ENCODE results near the gene CR1L.
"Not testable (repeated sequence)": the region's sequence is repeated elsewhere in the genome, so short reads cannot be mapped to it uniquely, and the experiment has no call there.

CR1L gene

GRCh38 chr1:207646944-207647579, 2.1 kb downstream of the CR1L start:
- DNase-seq: no peak

GRCh38 chr1:207647671-207648333, 2.9 kb downstream of the CR1L start:
- DNase-seq: no peak

GRCh38 chr1:207648334-207649209, 3.6 kb downstream of the CR1L start:
- no peak for DNase-seq

- no peak for DNase-seq
These were observed 4.3 kb downstream of the CR1L start for GRCh38 chr1:207649210-207649753.

- DNase-seq: no peak
These were observed 5.1 kb downstream of the CR1L start for GRCh38 chr1:207649865-207650580.

GRCh38 chr1:207651583-207651982, 6.7 kb downstream of the CR1L start:
- DNase-seq: no peak

- no peak for DNase-seq
These were observed 9.4 kb downstream of the CR1L start for GRCh38 chr1:207654320-207654719.

GRCh38 chr1:207658408-207658807, 13.5 kb downstream of the CR1L start:
- DNase-seq: no peak

- no peak for DNase-seq
These were observed 14.1 kb downstream of the CR1L start for GRCh38 chr1:207658904-207659485.

- DNase-seq: no peak
These were observed 14.7 kb downstream of the CR1L start for GRCh38 chr1:207659545-207660153.

GRCh38 chr1:207661420-207661819, 16.5 kb downstream of the CR1L start:
- DNase-seq: not testable (repeated sequence)

GRCh38 chr1:207666342-207666741, 21.4 kb downstream of the CR1L start:
- no peak for DNase-seq

- DNase-seq: no peak
These were observed 24.6 kb downstream of the CR1L start for GRCh38 chr1:207669528-207670009.

- no peak for DNase-seq
These were observed 25.3 kb downstream of the CR1L start for GRCh38 chr1:207670192-207670591.

GRCh38 chr1:207670997-207671396, 26.1 kb downstream of the CR1L start:
- DNase-seq: no peak

GRCh38 chr1:207672522-207673130, 27.7 kb downstream of the CR1L start:
- DNase-seq: peak; percentile 48

- no peak for DNase-seq
These were observed 28.5 kb downstream of the CR1L start for GRCh38 chr1:207673399-207673798.

GRCh38 chr1:207676153-207676552, 31.2 kb downstream of the CR1L start:
- no peak for DNase-seq

- peak; percentile 71 for DNase-seq
These were observed 35.9 kb downstream of the CR1L start for GRCh38 chr1:207680590-207681388.

- DNase-seq: not testable (repeated sequence)
These were observed 38.0 kb downstream of the CR1L start for GRCh38 chr1:207682872-207683434.

All from EL (cell line).